ENCODE results near the gene C2orf76.

DNA sequence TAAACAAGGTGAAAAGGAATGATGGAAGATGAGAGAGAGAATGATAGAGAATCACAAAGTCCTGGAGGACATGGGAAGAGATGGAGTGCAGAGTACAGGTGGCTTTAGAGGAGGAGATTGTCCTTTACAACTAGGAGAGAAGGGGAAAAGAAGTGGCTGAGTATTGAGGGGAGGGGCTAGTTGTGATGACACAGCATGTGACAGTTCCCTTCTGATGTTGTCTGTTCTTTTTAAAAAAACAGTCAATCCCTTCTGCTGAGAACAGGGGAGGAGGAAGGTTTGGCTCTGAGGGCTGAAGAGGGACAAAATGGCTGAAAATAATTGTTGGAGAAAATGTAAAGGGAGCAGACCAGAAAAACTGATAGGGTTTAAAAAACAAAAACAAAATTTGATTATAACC is 99.0 kb downstream of the C2orf76 start:
- TF ChIP-seq, protein P1, sequence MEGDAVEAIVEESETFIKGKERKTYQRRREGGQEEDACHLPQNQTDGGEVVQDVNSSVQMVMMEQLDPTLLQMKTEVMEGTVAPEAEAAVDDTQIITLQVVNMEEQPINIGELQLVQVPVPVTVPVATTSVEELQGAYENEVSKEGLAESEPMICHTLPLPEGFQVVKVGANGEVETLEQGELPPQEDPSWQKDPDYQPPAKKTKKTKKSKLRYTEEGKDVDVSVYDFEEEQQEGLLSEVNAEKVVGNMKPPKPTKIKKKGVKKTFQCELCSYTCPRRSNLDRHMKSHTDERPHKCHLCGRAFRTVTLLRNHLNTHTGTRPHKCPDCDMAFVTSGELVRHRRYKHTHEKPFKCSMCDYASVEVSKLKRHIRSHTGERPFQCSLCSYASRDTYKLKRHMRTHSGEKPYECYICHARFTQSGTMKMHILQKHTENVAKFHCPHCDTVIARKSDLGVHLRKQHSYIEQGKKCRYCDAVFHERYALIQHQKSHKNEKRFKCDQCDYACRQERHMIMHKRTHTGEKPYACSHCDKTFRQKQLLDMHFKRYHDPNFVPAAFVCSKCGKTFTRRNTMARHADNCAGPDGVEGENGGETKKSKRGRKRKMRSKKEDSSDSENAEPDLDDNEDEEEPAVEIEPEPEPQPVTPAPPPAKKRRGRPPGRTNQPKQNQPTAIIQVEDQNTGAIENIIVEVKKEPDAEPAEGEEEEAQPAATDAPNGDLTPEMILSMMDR (IDR thresholded peaks at IDR 0.05 in 2 of 3, conservative IDR thresholded peaks at IDR 0.05 in 1 of 3; ENCODE audit: control insufficient read depth in 2 of 3, extremely low read depth in 1 of 3, insufficient read depth in 1 of 3, low read depth in 3 of 3, low read length in 3 of 3): no peak
- no peak for TF ChIP-seq TARDBP (IDR thresholded peaks at IDR 0.05; ENCODE audit: borderline replicate concordance)
- no peak for TF ChIP-seq FOS (IDR thresholded peaks at IDR 0.05; ENCODE audit: borderline replicate concordance, extremely low read depth, insufficient read length)

Measured in GM12878 (cell line).